GM18505 (cell line): ENCODE data around the gene MRLN.
"Not testable (repeated sequence)": the region's sequence is repeated elsewhere in the genome, so short reads cannot be mapped to it uniquely, and the experiment has no call there.

Experiments used
- ATAC-seq: cut with Tn5 transposase; IDR thresholded peaks from one replicate; pipeline ENCODE4 v1.9.1; 2021; ENCODE audit not compliant: unreplicated experiment
- POLR2A ChIP-seq: IDR thresholded peaks from 4 replicates; pipeline ENCODE4 v1.6.1; 2011; ENCODE audit warnings: borderline replicate concordance; ENCODE audit not compliant: insufficient read depth, insufficient read length; ENCODE audit errors: extremely low read depth

The MRLN gene

DNA sequence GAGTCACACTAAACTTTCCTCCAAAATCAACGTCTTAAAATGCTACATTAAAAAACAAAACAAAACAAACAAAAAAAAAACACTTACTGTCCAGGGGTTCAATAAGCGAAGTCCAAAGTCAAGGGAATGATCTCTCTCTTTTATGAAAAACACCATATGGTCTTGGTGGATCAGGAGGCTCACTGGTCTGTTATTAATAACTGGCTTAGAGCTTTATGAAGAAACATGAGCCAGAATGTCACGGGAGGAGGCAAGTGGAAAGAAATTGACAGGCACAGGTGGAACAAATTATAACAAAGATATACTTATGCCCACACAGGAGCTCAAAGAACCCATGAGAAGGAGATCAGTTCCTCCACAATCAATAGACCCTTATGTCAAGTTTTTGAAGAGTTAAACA is at the start of gene MRLN:
Gene MRLN, minus strand, starts transcription at position 189 of the 400 bp plus-strand sequence.
- ATAC-seq, result no peak
- TF ChIP-seq POLR2A, result no peak

- no peak for TF ChIP-seq POLR2A
- ATAC-seq, result no peak
Measured at GRCh38 chr10:59801171-59801570, 47.9 kb upstream of the MRLN start.

DNA sequence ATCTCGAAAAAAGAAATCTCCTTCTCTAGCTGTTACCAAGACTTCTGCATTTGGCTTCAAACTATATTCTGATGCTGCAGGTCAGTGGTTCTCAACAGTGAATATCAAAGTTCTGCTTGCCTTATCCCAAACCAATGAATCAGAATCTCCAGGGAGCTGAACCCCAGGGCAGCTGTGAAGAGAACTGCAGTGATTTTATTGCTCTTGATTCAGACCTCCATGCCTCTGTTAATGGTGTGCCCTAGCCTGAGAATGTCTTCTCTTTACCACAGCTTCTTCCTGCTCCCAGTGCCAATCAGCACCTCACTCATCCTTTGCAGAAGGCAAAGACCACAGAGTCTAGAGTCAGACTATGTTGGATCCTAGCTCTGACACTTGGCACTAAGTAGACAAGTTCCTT is 46.2 kb upstream of the MRLN start:
- no peak for ATAC-seq
- TF ChIP-seq POLR2A, result no peak

GRCh38 chr10:59793919-59794318 is 40.7 kb upstream of the MRLN start:
- no peak for TF ChIP-seq POLR2A
- ATAC-seq, result no peak

GRCh38 chr10:59792812-59793211 is 39.6 kb upstream of the MRLN start:
- no peak for TF ChIP-seq POLR2A
- ATAC-seq, result no peak

GRCh38 chr10:59791601-59792000 is 38.3 kb upstream of the MRLN start:
- no peak for ATAC-seq
- no peak for TF ChIP-seq POLR2A

GRCh38 chr10:59790080-59790479 is 36.8 kb upstream of the MRLN start:
- not testable (repeated sequence) for ATAC-seq

DNA sequence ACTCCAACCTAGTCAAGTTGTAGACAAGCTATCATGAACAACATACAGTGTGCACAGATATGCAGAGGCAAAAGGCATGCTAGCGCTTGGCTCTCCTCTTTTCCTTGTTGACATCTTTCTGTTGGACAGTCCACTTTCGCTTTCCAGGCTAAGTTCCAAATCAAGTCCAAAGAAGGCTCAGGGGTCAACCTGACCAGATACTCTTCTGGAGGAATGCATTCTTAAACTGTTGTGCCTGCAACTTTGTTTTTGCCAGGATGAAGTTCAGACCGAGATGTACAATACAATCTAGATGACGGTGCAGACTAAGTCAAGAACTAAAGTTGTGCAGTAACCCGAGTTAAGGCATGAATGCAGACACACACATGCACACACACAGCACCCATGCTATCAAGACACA is 35.7 kb upstream of the MRLN start:
- ATAC-seq, result not testable (repeated sequence)

DNA sequence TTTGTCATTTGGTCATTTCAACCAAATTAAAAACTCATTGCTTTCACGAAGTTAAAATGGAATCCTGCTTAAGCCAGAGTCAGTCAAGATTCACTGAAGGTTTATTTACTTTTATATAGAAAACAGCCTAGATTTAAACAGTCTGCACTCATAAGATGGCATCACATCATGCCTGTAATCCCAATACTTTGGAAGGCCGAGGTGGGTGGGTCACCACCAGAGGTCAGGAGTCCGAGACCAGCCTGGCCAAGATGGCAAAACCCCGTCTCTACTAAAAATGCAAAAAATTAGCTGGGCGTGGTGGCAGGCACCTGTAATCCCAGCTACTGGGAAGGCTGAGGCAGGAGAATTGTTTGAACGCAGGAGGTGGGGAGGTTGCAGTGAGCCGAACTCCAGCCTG is 33.8 kb upstream of the MRLN start:
- not testable (repeated sequence) for ATAC-seq

- not testable (repeated sequence) for ATAC-seq
Measured at GRCh38 chr10:59785476-59785875, 32.2 kb upstream of the MRLN start.

DNA sequence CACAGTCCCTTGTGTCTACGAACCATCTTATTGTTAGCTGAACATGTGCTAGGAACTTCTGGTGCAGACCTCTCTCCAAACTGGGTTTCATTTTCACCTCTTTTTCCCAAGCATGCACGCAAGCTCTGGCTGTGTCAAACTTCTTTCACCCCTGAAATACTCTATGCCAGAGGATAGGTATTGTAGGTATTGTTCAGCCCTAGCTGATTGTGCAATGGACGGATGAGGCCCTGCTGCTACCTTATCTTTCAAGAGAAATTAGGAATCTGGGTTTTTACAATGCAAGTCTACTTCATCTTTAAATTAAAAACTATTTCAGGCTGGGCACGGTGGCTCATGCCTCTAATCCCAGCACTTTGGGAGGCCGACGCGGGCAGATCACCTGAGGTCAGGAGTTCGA is 28.3 kb upstream of the MRLN start:
- no peak for ATAC-seq
- no peak for TF ChIP-seq POLR2A

GRCh38 chr10:59779756-59780533 is 26.7 kb upstream of the MRLN start:
- no peak for ATAC-seq

GRCh38 chr10:59774451-59774850 is 21.2 kb upstream of the MRLN start:
- ATAC-seq, result no peak
- no peak for TF ChIP-seq POLR2A

More at GRCh38 chr10:59779756-59780533, 26.7 kb upstream of the MRLN start:
- TF ChIP-seq POLR2A, result no peak

DNA sequence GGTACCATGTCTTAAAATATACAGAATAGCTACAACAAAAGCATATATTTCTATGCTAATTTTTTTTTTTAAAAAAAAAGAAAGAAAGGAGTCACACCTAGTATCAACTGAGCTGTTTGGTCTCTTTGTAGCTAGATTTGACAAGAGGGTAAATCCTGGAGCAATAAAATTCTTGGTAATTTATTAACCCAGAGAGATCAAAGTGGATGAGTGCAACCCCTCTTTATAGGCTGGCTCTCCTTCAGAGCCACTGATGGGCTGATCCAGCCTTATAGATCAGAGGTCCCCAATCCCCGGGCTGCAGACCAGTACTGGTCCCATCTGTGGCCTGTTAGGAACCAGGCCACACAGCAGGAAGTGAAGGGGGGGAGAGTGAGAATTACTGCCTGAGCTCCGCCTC is 19.8 kb upstream of the MRLN start:
- TF ChIP-seq POLR2A, result no peak

GRCh38 chr10:59771162-59771807 is 18.0 kb upstream of the MRLN start:
- ATAC-seq, result no peak
- no peak for TF ChIP-seq POLR2A

More for the DNA sequence above, 19.8 kb upstream of the MRLN start:
- ATAC-seq, result no peak
